Endothelial cell of umbilical vein (primary cell): ENCODE results near the gene FMN2. TPM values are rescaled to one million over a fixed set of nuclear protein-coding genes. Genes with fewer than 3 reads are reported as not detected.

Experiments used
- BruUV-seq: library from RNA; stranded (reverse); fragments of 400-500 nt; replicated peaks from 2 replicates; lab custom pipeline; 2021; lab: Mats Ljungman, UMichigan
- CTCF ChIA-PET: fragments of 300-600, 350-600 bp; sonication (Branson Sonifier 250); formaldehyde crosslinking; loops from one replicate; lab custom pipeline; 2021; ENCODE audit warnings: antibody characterized with exemption, inconsistent platforms; lab: Charles Lee
- POLR2A ChIA-PET: fragments of 300-600, 350-600 bp; sonication (Branson Sonifier 250); formaldehyde crosslinking; loops from one replicate; lab custom pipeline; 2021; ENCODE audit warnings: antibody characterized with exemption, inconsistent platforms; lab: Charles Lee
- DNase-seq: peaks from one replicate; pipeline ENCODE4 v3.0.0-alpha.2; 2011; ENCODE audit warnings: low read depth, low spot score
- FAIRE-seq: peaks from 2 replicates; lab custom pipeline; 2011; peaks lifted over from hg19 to GRCh38; lab: Jason Lieb, UNC
- H2AFZ ChIP-seq: 2 replicates; pipeline ENCODE4 v1.6.0; 2012; ENCODE audit warnings: low read depth, low read length, control low read depth, inconsistent platforms
- H3K27ac ChIP-seq: 2 replicates; pipeline ENCODE4 v1.5.1; 2011; ENCODE audit warnings: low read depth, mild to moderate bottlenecking, control low read depth, low read length, moderate library complexity; ENCODE audit not compliant: insufficient read depth
- H3K27me3 ChIP-seq, 2 experiments: 2 replicates each; pipeline versions ENCODE4 v1.6.0 to v1.6.1; 2011; ENCODE audit warnings: low read length in 2 of 2, mixed read lengths in 1 of 2; ENCODE audit not compliant: control insufficient read depth in 2 of 2, insufficient read depth in 2 of 2
- H3K36me3 ChIP-seq, 2 experiments: 2 replicates in 1 of 2; 3 replicates in 1 of 2; pipeline ENCODE4 v1.5.1; 2011; ENCODE audit warnings: low read length in 2 of 2, mild to moderate bottlenecking in 1 of 2, moderate library complexity in 1 of 2; ENCODE audit not compliant: control insufficient read depth in 2 of 2, insufficient read depth in 2 of 2; ENCODE audit errors: extremely low read depth in 1 of 2
- H3K4me1 ChIP-seq: 3 replicates; pipeline ENCODE4 v1.5.1; 2011; ENCODE audit warnings: mild to moderate bottlenecking, low read length; ENCODE audit not compliant: control insufficient read depth, insufficient read depth; ENCODE audit errors: extremely low read depth
- H3K4me2 ChIP-seq: 2 replicates; pipeline ENCODE4 v1.6.1; 2011; ENCODE audit warnings: low read length, control low read depth, mixed read lengths; ENCODE audit not compliant: insufficient read depth
- H3K4me3 ChIP-seq, 3 experiments: fragments of 200-600 bp in 1 of 3; sonication (generic), shearing (Covaris generic) in 1 of 3; replicated peaks in 1 of 3; 2 replicates each; pipeline ENCODE4 v1.5.1; 2011 to 2016; ENCODE audit warnings: control low read depth in 3 of 3, low read length in 3 of 3, mild to moderate bottlenecking in 2 of 3, inconsistent platforms in 1 of 3, low read depth in 1 of 3, moderate library complexity in 1 of 3; ENCODE audit not compliant: insufficient read depth in 1 of 3
- H3K79me2 ChIP-seq: 2 replicates; pipeline ENCODE4 v1.6.0; 2012; ENCODE audit warnings: low read length, inconsistent platforms; ENCODE audit not compliant: control insufficient read depth, insufficient read depth
- H3K9ac ChIP-seq: replicated peaks from 2 replicates; pipeline ENCODE3; 2011; ENCODE audit warnings: low read length, control low read depth; ENCODE audit not compliant: insufficient read depth; ENCODE audit errors: extremely low read depth
- H3K9me1 ChIP-seq: replicated peaks from 3 replicates; pipeline ENCODE4 v1.6.0; 2011; ENCODE audit warnings: mild to moderate bottlenecking, low read length; ENCODE audit not compliant: control insufficient read depth, insufficient read depth; ENCODE audit errors: extremely low read depth
- H3K9me3 ChIP-seq: replicated peaks from 2 replicates; pipeline ENCODE4 v1.5.1; 2012; ENCODE audit warnings: low read length, inconsistent platforms; ENCODE audit not compliant: control insufficient read depth, insufficient read depth
- H4K20me1 ChIP-seq: replicated peaks from 2 replicates; pipeline ENCODE3; 2011; ENCODE audit warnings: mild to moderate bottlenecking, low read length; ENCODE audit not compliant: control insufficient read depth, insufficient read depth; ENCODE audit errors: extremely low read depth
- CTCF ChIP-seq, 2 donors: IDR thresholded peaks; 1 replicate in 1 of 2; 2 replicates in 1 of 2; pipeline ENCODE4 v1.5.1; 2011; ENCODE audit warnings: low read length in 2 of 2, mild to moderate bottlenecking in 2 of 2, moderate library complexity in 2 of 2, control low read depth in 1 of 2, inconsistent platforms in 1 of 2, low read depth in 1 of 2; ENCODE audit not compliant: insufficient read depth in 1 of 2; ENCODE audit errors: extremely low read depth in 1 of 2
- EZH2 ChIP-seq: IDR thresholded peaks from 2 replicates; pipeline ENCODE4 v1.6.1; 2012; ENCODE audit warnings: borderline replicate concordance, low read depth, mild to moderate bottlenecking, moderate library complexity, low read length, inconsistent platforms; ENCODE audit not compliant: severe bottlenecking
- FOS ChIP-seq: IDR thresholded peaks from 2 replicates; pipeline ENCODE4 v1.6.1; 2011; ENCODE audit warnings: mild to moderate bottlenecking, low read length, moderate library complexity, borderline replicate concordance; ENCODE audit not compliant: insufficient read depth
- GATA2 ChIP-seq: IDR thresholded peaks from 2 replicates; pipeline ENCODE4 v1.7.0; 2011; ENCODE audit warnings: low read depth, mild to moderate bottlenecking, moderate library complexity, mixed read lengths, low read length; ENCODE audit not compliant: insufficient read length, insufficient read depth
- JUN ChIP-seq: IDR thresholded peaks from 2 replicates; pipeline ENCODE4 v1.6.1; 2011; ENCODE audit warnings: borderline replicate concordance, low read depth; ENCODE audit not compliant: insufficient read length, insufficient read depth
- MYC ChIP-seq: IDR thresholded peaks from one replicate; pipeline ENCODE4 v1.6.1; 2011; ENCODE audit warnings: mild to moderate bottlenecking, low read depth, low read length
- POLR2A ChIP-seq: IDR thresholded peaks from 2 replicates; pipeline ENCODE4 v1.6.1; 2012; ENCODE audit warnings: low read depth, mild to moderate bottlenecking, control low read depth, low read length
- POLR2AphosphoS5 ChIP-seq: IDR thresholded peaks from 2 replicates; pipeline ENCODE4 v1.6.1; 2012; ENCODE audit warnings: low read depth, mild to moderate bottlenecking, control low read depth, low read length, moderate library complexity; ENCODE audit not compliant: insufficient read depth
- dilution Hi-C: fragments of 300-500 bp; cut with MboI; formaldehyde crosslinking; loops from one replicate; pipeline ENCODE4 v1.15.0; 2019; ENCODE audit warnings: low sequenced_read_pairs; ENCODE audit not compliant: extremely low pct_ligation_motif_present
- intact Hi-C: fragments of 100-400 bp; cut with micrococcal nuclease; formaldehyde crosslinking; loops from one replicate; pipeline ENCODE4 v1.10.0; 2022
- polyA plus RNA-seq, 4 experiments: library from polyadenylated mRNA; depleted of rRNA in 3 of 4; stranded (reverse) in 3 of 4; unstranded in 1 of 4; fragments of >200 nt; gene quantifications; 2 replicates each; pipeline versions ENCODE4 v1.2.1 to v1.2.3, GENCODE V29; 2011 to 2012; ENCODE audit warnings: missing spikeins in 1 of 4
- total RNA-seq: library from RNA; stranded (reverse); gene quantifications from 2 replicates; pipeline ENCODE4 v1.2.3, GENCODE V29; 2021
- TF ChIP-seq, protein P1 (sequence below): IDR thresholded peaks from 2 replicates; pipeline ENCODE4 v1.6.1; 2011; ENCODE audit not compliant: insufficient read depth, insufficient read length

FMN2 gene
- total and polyA plus RNA-seq, 2 donors (not counting 3 experiments of a cell fraction or from before 2014, with no cell fraction given) = not detected

GRCh38 chr1:240319998-240320397, 228.3 kb downstream of the FMN2 start:
- Histone ChIP-seq H3K79me2 (no peaks in the 10 kb centered on the region), H3K4me1 (no peaks in the 10 kb centered on the region), H3K9me1 (no peaks in the 10 kb centered on the region), H3K27ac (no peak overlapping the region), H3K9ac (no peak overlapping the region), H3K27me3 (no peaks in the 10 kb centered on the region), H3K36me3 (no peaks in the 10 kb centered on the region), H3K9me3 (peaks cover 3% of the 10 kb centered on the region), H3K4me3 (no peak overlapping the region), H4K20me1 (no peaks in the 10 kb centered on the region), H3K4me2 (no peak overlapping the region), H2AFZ (no peak overlapping the region)
- TF ChIP-seq CTCF (IDR thresholded peaks at IDR 0.05; ENCODE audit: extremely low read depth in 1 of 2, insufficient read depth in 1 of 2, low read depth in 1 of 2, low read length in 2 of 2) (no peak), POLR2AphosphoS5 (no peak), JUN (no peak), POLR2A (no peak), MYC (no peak), GATA2 (no peak), EZH2 (no peak), FOS (no peak)
- TF ChIP-seq, protein P1, sequence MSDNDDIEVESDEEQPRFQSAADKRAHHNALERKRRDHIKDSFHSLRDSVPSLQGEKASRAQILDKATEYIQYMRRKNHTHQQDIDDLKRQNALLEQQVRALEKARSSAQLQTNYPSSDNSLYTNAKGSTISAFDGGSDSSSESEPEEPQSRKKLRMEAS = no peak
- no TSS peak for BruUV-seq
- POLR2A ChIA-PET = no interaction called here
- no peak for DNase-seq
- dilution Hi-C loops = no loop called here
- FAIRE-seq = no peak
- intact Hi-C loops = no loop called here
- CTCF ChIA-PET = no interaction called here
